GM12865 (cell line): Measurements from ENCODE around the gene ZNF654.
A peak's percentile ranks its signal among the peaks of the same experiment; 100 is the strongest.

Experiments used
- DNase-seq: peaks from one replicate; pipeline ENCODE4 v3.0.0; 2010; ENCODE audit warnings: low read depth
- H3K4me3 ChIP-seq: 2 replicates; pipeline ENCODE4 v1.5.1; 2011; ENCODE audit warnings: mild to moderate bottlenecking, low read depth, low read length, control low read depth
- CTCF ChIP-seq: IDR thresholded peaks from 2 replicates; pipeline ENCODE4 v1.5.1; 2011; ENCODE audit warnings: low read length, control low read depth, low read depth, inconsistent platforms; ENCODE audit not compliant: insufficient read depth; ENCODE audit errors: missing control alignments

Gene ZNF654

GRCh38 chr3:88133711-88134263 is 74.7 kb downstream of the ZNF654 start:
- no peak for DNase-seq
- TF ChIP-seq CTCF, result no peak
- H3K4me3 ChIP-seq, result no peak overlapping the region

- no peak for DNase-seq
- H3K4me3 ChIP-seq, result no peak overlapping the region
- no peak for TF ChIP-seq CTCF
These were observed 78.8 kb downstream of the ZNF654 start for GRCh38 chr3:88137836-88138235.

GRCh38 chr3:88141458-88142083 is 82.5 kb downstream of the ZNF654 start:
- no peak for DNase-seq
- TF ChIP-seq CTCF, result no peak

GRCh38 chr3:88142094-88142624 is 83.1 kb downstream of the ZNF654 start:
- TF ChIP-seq CTCF, result no peak
- H3K4me3 ChIP-seq, result no peak overlapping the region
- no peak for DNase-seq

More at GRCh38 chr3:88141458-88142083, 82.5 kb downstream of the ZNF654 start:
- no peak overlapping the region for H3K4me3 ChIP-seq

GRCh38 chr3:88147261-88147660 is 88.2 kb downstream of the ZNF654 start:
- no peak for DNase-seq
- TF ChIP-seq CTCF, result no peak
- H3K4me3 ChIP-seq, result no peak overlapping the region

- DNase-seq, result no peak
- H3K4me3 ChIP-seq, result peak overlapping the region; percentile 99
- no peak for TF ChIP-seq CTCF
These were observed 89.6 kb downstream of the ZNF654 start for GRCh38 chr3:88148651-88149050.

GRCh38 chr3:88149101-88149508 is 90.0 kb downstream of the ZNF654 start:
- DNase-seq, result no peak
- H3K4me3 ChIP-seq, result peak overlapping the region; percentile 99
- TF ChIP-seq CTCF, result no peak
